ENCODE data around the gene RAB26.

Gene RAB26

DNA sequence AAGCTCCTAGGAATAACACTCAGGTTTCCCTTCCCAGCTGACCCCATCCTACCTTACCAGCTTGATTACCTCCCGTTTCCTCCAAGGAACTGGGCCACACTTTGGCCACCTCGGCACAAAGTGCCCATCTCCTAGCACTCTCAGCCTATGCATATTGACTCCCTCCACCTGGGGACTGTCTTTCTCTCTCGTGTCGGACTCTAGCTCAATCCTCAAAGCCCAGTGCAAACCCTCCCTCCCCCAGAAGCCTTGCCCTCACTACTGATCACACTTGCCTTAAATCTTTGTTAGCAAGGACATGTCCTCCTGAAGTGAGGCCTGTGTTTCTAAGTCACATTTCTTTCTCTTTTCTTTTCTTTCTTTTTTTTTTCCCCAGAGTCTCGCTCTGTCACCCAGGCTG is 2.6 kb upstream of the RAB26 start:
- DNase-seq: no peak

DNA sequence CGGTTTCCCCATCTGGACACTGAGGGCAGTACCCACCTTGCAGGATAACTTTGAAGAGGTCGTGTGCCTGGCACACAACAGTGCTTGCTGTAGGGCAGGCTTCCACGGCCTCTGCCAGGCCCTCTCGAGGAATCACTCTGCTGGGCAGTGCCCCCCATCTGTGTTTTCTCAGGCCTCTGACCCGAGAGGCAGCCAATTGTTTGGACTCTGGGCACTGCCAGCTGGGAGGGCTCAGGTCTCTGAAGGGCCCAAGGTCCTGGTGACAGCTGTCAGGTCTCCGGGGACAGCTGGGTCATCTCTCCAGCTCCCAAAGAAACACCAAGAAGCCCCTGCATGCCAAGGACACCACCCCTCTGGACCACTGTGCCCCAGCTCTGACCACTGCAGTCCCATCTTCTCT is 1.0 kb upstream of the RAB26 start:
- DNase-seq: no peak

DNA sequence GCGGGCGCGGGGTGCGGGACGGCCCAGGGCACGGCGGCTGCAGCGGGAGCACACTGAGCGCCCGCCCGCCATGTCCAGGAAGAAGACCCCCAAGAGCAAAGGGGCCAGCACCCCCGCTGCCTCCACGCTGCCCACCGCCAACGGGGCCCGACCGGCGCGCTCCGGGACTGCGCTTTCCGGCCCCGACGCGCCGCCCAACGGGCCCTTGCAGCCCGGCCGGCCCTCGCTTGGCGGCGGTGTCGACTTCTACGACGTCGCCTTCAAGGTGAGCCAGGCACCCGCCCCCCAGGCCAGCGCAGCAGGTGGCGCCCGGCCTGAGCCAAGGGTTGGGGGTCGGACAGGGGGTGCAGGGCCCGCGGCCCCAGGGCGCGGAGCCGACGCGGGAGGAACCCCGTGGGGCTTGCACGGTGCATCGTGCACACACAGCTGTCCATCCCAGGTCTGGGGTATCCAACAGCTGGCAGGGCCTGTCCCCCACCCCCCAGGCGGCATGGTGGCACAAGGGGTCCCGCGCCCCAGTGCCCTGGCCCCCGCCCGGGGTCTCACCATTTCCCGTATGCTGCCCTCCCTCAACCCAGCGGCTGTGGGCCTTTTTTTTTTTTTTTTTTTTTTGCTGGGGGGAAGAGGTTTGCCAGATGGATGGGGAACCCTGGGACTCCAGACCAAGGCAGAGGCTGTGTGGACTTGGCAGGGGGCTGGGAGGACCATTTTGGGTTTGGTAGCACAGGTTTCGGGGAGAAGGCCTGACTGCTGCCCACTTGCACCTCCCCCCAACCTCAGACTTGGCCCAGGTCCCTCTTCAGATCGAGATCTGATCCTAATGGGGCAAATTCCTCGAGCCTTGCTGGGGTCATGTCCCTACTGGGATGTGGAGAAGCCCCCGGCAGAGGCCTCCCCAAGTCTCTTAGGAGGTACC is 547 bp downstream of the RAB26 start:
- DNase-seq: peak in 2 of 3 experiments; percentile 25 to 29

DNA sequence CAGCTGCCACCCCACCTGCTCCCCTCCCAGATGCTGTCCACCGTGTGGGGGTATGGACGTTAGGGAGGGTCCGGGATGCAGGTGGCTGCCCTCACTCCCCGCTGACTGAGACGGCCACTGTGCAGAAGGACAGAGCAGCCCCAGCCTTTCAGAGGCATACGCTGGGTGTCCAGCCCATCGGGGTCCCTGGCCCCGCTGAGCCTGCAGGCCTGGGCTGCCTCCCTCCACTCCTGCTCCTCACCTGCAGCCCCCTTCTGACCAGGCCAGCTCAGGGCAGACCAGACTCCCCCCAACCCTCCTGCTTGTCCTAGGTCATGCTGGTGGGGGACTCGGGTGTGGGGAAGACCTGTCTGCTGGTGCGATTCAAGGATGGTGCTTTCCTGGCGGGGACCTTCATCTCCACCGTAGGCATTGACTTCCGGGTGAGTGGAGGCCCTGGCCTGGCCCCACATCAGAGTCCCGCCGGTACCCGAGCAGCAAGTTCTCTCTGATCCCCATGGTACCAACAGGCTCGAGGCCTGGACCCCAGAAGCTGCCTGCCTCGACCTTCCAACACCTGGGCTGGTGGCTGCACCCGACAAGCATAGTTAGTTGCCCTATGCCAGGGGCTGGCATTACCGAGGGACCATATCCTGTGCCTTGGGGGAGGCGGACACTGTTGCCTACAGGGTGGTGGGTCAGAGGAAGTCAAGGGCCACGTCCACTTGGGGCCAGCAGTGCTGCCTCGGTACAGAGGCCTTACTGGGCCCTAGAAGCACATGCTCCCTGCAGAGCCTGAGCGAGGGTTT is 1.4 kb downstream of the RAB26 start:
- no peak for DNase-seq

DNA sequence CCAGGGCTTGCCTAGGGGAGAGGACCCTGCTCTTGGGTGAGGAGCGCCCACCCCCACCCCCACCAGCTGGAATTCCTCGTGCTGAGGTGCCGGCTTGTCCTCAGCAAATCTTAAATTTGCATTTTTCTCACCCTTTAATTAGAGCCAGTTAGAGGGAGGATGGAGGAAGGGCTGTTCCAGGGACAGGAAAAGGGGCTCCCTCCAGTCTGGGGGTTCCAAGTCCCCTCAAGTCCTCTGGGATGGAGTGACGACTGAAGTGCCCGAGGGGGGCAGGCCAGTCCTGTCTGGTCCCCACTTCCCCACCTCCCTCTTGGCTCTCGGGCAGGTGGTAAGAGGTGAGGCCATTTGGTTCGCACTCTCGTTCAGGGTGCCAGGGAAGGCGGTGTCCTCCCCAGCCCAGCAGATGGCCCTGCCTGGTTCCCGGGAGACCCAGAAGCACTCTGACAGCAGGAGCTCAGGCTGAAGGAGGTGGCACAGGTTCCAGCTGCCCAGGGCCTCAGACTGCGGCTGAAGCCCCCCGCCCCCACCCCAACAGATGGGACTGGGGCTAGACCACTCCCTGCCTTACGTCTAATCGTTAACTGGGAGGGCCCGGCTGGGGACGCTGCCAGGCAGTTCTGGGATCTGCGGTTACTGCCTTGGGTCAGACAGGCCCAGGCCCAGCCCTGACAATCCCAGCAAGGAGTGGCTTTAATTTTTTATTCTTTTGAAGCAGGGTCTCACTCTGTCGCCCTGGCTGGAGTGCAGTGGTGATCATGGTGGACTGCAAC is 2.2 kb downstream of the RAB26 start:
- peak in 2 of 3 experiments; percentile 25 to 27 for DNase-seq

DNA sequence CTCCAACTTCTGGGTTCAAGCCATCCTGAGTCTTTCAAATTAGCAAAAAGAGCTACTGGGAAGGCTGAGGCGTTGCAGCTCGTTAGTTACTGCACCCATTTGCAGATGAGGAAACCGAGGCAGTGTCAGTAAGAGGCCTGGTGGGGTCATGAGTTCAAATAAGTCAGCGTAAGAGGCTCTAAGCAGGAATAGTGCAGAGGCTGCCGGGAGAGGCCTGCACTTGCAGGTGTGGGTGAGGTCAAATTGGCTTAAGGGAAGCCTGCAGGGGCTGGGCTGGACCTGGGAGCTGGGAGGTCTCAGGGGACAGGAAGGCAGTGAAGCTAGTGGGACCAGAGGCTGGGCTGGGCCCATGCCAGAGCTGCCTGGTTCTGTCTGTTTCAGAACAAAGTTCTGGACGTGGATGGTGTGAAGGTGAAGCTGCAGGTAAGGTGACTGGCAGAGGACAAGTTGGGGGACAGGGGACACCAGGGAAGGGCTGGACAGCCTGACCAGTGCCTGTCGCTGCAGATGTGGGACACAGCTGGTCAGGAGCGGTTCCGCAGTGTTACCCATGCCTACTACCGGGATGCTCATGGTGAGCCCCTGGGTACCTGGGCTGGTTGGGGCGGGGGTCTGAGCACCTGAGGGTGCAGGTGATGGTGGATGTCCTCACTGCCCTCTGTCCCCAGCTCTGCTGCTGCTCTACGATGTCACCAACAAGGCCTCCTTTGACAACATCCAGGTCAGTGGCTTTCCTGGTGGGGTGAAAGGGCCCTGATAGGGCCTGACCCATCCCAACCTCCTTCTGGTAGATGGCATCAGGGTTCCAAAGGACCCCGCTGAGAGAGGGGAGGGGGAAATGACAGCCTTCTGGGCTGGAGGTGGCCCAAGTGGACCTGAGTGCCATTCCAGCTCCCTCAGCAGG is 3.0 kb downstream of the RAB26 start:
- DNase-seq: no peak

DNA sequence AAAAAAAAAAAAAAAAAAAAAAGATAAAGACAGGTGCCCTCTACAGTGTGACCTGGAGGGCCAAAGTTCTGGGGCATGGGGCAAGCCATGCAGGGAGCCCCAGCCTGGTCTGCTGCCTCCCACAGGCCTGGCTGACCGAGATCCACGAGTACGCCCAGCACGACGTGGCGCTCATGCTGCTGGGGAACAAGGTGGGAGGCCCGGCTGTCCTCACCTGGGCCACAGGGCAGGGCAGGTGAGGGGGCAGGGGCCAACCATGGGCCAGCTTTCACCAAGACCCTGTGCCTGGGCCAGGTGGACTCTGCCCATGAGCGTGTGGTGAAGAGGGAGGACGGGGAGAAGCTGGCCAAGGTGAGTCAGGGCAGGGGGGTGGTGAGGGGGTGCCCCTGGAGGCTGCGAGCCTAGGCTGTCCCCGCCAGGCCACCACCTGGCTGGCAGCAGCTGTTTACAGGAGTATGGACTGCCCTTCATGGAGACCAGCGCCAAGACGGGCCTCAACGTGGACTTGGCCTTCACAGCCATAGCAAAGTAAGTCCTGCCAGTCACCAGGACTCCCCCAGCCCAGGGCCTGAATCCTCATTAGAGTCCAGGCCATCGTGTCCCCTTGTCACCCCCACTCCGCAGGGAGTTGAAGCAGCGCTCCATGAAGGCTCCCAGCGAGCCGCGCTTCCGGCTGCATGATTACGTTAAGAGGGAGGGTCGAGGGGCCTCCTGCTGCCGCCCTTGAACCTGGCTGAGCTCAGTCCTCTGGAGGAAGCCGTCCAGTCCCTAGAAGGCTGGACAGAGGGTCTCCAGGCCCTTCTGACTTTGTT is 4.5 kb downstream of the RAB26 start:
- peak in 2 of 3 experiments; percentile 51 to 66 for DNase-seq

DNA sequence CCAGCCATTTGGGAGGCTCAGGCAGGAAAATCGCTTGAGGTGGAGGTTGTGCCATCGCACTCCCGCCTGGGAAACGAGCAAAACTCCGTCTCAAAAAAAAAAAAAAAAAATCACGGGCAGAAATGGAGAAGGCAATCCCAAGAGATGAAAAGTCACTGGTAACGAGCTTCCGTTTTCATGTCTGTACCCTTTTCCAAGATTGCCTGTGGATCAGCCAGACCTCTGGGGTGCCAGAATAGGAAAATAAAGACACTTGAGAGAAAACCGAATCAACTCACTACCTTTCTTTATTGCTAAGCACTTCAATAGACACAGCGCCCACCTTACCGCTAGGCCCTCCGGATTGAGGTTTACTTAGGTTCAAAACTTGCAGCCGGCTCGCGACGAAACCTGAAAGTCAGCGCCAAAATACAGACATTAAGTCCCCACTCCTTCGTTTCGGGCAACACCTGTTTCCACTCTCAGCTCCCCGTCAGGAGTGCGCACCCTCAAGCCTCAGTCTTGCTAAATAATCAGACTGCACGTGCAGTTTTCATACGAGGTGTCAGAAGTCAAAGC is 6.2 kb downstream of the RAB26 start:
- peak in 1 of 3 experiments; percentile 62 for DNase-seq

DNA sequence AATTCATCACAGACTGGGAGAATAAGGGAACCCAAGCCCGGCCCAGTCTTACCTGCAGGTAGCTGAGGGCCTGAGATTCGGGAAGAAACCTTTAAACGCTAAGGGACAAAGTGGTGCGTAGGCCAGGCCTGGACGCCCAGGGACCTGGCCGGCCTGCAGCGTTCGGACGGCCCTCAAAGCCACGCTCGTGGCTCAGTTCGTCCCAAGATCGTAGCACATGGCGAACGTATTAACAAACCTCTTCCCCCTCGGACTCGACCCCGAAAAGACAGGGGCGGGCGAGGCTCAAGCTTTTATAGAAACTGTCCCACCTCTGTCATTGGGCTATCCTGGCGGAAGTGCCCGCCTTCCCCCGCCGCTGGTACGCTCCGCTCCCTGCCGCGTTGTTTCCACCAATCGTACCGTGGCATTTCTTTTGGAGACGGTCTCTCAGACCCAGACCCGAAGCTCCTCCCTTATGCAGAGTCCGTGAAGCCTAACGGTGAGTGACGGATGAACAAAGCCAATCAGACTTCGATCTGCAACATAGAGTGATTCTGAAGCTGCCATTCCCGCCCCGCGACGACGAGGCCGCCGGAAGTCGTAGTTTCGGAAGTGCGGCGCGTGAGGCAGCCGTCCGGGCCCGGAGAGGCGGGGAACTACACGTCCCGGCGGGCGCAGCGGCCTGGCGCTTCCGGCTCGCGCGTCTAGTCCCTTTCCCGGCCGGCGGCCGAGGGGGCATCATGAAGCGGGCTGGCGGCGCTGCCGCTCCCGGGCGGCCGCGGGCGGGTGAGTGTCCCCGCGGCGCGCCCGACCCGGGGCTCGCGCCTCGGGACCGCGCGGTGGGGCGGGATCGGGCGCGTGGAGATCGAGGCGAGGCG is 6.9 kb downstream of the RAB26 start, which contains the start of gene TRAF7:
Gene TRAF7, plus strand, starts transcription at position 692 of the 860 bp plus-strand sequence. CDS start 8,139 bp downstream, outside the sequence.
- peak; percentile 99 to 100 (median 100) for DNase-seq

DNA sequence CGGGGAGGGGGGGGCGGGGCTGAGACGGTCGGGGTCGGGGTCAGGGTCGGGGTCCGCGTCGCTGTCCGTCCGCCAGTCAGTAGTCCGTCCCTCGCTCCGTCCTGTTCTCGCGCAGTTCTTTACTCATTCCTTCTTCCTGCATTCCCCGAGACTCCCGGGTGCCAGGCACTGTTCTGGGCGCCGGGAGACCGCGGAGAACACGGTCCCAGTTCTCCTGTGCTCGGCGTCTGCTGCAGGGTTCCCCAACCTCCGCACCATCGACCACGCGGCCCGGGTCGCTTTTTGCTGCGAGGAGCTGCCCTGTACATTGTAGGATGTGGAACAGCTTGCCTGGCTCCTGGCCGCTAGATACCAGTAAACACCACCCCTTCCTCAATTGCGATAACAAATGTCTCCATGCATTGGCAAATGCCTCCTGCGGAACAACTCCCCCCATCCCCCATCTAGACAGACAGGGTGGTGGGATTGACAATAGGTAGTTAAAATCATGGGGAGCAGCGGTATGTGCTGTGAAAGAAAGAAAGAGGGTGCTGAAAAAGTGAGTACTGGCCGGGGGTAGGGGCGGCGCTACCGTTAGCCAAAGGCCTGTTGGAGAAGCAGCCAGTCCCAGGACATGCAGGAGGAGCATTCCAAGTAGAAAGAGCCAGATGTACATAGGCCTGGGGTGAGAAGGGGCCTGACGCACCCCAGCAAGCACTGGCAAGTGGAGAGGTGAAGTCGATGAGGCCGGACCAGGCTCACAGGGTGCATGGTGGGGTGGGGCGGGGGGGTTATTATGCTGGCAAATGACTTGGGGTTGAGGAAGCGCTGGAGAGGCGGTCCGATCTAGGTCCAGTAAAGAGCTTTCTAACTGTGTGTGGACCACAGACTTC is 7.8 kb downstream of the RAB26 start:
- DNase-seq: peak in 1 of 3 experiments; percentile 38

DNA sequence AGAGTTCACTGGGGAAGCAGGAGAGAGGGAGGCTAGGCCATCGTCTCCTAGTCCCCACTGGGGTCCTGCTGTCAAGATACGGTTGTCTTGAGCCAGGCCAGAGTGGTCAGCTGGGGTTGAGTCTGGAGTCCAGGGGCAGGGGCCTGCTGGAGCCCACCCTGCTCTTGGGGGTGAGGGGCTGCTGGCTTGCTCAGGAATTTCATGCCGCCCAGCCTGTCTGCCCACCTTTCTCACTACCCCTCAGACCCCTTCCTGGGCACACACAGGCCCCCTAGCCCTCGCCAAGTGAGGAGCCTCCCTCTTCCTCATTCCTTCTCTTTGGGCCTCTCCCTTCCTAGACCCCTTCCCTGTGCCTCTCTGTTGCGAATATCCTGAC is 8.4 kb downstream of the RAB26 start:
- DNase-seq: no peak

DNA sequence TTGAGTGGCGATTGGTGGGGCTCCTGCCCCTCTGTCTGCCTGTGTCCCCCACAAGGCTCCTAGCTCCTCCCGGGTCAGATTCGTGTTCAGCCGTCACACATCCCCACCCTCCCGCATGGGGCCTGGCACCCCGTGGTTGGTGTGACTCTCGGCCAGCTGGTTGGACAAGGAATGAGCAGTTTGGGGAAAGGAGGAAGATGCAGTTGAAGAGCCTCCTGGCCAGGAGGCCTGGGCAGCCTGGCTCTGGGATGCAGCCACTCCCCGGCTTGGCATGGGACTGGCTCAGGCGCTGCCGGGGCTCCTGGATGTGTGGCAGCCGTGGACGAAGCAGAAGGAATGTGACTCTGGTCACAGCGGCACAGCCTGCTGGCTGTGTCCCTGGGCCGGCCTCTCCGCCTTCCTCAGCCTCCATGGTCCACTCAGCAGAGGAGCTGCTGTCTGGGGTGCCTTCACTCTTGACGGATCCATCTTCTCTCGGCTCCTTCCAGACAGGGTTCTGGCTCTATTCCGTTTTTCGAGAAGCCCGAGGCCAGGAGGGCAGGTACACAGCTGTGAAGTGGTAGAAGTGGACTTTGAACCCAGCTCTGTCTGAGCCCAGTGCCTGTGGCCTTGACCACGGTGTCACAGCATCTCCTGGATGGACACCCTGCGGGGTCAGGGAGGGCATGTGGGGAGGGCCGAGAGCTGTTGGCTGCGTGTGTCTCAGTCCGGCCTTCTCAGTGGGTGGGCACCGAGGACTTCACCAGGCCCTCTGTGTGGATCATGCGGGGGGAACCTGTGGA is 9.2 kb downstream of the RAB26 start:
- no peak for DNase-seq

DNA sequence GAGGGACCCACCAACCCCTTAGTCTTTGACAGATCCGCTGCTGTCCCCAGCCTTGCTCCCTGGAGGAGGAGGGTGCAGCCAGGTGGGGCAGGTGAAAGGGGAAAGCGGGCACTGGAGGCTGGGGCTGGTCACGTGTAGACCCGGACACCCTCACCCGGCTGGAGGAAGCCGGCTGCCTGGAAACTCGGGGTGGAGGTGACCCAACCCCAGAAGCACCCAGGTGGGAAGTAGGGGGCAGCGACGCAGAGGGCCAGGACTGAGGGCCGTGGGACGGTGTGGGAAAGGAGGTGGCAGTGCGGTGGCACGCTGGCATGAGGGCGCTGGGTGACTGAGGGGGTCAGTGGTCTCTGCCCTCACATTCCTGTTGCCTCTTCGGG is 9.8 kb downstream of the RAB26 start:
- DNase-seq: no peak

DNA sequence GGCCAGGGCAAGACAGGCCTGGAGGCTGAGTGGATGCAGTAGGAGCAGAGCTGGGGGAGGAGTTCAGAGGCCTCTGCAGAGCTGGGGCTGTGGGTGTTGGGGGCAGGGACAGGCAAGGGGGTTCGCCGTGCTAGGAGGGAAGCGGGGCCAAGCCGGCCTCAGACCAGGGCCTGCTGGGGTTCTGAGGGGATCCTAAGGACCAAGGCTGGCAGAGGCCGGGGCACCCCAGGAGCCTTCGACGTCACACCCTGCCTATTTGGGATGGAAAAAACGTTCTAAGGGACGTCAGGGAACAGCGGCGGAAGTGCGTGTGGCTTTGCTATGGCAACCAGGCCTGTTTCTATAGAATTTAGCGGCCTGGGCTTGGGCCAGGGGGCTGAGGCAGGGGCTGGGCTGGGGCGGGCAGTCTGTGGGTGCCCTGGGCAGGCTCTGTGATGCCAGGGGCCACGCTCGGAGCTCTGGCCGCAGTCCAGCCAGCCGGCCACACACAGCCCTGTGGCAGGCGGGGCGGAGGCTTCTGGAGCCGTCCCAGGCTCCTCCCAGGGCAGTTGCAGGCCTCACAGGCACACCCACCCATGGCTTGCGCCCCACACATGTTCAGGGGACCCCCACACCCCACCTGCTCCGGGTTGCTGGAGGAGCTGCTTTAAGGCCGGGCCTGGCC is 10.9 kb downstream of the RAB26 start:
- DNase-seq: no peak

DNA sequence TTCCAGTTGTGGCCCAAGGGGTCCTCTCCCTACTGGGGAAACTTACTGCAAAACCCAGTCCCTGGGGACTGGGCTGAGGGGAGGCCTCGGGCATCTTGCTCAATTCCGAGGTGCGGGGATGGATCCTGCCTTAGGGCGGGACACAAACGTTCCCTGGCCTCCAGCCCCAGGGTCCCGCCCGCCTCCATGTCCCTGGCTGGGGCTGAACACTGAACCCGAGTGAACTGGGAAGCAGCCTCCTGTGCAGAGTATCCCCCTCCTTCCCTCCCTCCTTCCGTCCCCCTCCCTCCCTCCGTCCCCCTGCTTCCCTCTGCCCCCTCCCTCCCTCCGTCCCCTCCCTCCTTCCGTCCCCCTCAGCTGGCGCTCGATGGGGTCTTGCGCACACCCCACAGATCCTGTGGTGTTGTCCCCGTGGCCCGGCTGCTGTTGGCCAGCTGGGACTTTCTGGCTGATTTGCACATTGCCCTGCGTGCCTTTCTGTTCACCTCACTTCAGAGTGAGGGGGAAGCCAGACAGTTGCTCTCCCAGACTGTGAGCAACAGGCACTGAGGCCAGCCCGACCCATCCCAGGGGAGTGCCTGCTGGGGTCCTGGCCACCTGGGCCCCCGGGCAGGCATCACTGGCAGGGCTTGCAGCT is 12.6 kb downstream of the RAB26 start:
- no peak for DNase-seq

DNA sequence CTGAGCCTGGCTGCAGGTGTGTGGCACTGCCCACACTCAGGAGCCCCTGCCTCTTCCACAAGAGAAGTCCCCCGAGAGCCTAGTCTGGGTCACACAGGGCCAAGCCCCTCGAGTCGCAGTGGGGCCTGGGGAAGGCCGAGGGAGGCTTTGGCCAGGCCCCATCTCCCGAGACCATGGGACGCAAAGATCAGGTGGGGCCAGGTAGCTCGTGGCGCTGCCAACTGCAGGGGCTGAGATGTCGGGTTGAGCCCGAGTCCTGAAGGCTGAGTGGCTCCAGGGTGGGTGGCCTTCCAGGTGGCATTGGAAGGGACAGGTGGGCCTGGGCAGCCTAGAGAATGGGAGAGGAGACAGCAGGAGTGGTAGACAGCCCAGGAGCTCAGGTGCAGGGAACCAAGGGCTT is 13.5 kb downstream of the RAB26 start:
- DNase-seq: no peak

DNA sequence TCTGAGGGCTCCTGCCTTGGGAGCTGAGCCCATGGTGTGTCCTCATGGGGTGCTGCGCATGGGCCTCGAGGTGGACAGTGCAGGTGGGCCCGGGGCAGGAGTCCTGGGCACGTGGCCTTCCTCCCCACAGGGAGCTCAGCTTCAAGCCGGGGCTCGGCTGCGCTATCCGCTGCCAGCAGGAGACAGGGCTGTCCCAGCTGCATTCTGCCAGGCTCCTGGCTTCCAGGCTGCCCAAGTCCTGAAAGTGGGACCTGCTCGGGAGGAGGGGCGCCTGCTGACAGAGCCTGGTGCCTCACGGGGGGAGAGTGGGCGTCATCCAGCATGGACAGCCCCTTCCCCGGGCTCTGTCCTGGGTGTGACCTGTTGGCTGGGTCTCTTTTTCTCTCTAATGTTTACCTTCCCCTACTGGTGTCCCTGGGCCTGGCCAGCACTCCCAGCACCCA is 14.3 kb downstream of the RAB26 start:
- no peak for DNase-seq
